Measurements from ENCODE around the gene C15orf61. TPM values are rescaled to one million over a fixed set of nuclear protein-coding genes. Genes with fewer than 3 reads are reported as not detected.

Gene C15orf61
- polyA plus RNA-seq, 4 donors: 6.5 to 8.0 (median 6.9) TPM

GRCh38 chr15:67548862-67549651 lies 28.1 kb downstream of the C15orf61 start:
- DNase-seq (ENCODE audit: low read depth in 4 of 4, low spot score in 3 of 4): no peak

- DNase-seq (ENCODE audit: low read depth in 4 of 4, low spot score in 3 of 4): no peak
These were observed 28.8 kb downstream of the C15orf61 start for GRCh38 chr15:67549736-67550135.

- DNase-seq (ENCODE audit: low read depth in 4 of 4, low spot score in 3 of 4): no peak
These were observed 29.6 kb downstream of the C15orf61 start for GRCh38 chr15:67550522-67550921.

GRCh38 chr15:67551207-67551743 lies 30.3 kb downstream of the C15orf61 start:
- no peak for DNase-seq (ENCODE audit: low read depth in 4 of 4, low spot score in 3 of 4)

- DNase-seq (ENCODE audit: low read depth in 4 of 4, low spot score in 3 of 4): no peak
These were observed 33.6 kb downstream of the C15orf61 start for GRCh38 chr15:67554580-67554979.

GRCh38 chr15:67556976-67557570 lies 36.1 kb downstream of the C15orf61 start:
- DNase-seq (ENCODE audit: low read depth in 4 of 4, low spot score in 3 of 4): no peak

DNA sequence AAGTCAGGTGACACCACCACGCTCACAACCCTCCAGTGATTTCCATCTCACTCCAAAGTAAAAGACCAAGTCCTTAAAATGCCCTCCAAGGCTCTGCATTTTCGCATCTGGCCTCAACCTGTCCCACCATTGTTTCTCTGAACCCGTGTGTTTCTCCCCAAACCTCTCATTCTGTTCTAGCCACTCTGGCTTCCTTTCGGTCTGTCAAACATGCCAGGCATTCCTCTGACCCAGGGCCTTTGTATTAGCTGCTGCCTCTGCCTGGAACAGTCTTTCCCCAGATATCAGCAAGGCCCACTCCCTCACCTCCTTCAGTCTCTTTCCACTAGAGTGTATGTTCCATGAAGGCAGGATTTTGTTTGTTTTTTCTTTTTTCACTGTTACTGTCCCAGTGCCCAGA lies 37.6 kb downstream of the C15orf61 start:
- DNase-seq (ENCODE audit: low read depth in 4 of 4, low spot score in 3 of 4): no peak

DNA sequence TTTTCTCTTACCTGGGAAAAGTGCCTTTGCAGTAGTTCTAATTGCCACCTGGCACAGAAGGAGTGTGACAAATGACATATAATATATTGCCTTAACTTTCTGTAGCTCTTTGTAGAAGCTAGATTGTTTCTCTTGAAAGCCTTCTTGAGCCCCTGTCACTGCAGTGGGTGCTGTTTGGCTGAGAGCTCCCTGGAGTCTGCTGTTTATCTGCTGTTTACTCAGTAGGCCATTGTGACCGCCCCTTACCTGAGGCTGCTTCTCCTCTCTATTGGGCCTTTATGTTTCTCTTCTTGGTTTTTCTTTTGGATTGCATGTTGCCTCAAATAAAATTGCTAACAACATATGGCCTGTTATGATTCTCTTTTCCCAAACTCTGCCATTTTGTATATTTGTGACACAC lies 38.2 kb downstream of the C15orf61 start:
- DNase-seq (ENCODE audit: low read depth in 4 of 4, low spot score in 3 of 4): no peak

DNA sequence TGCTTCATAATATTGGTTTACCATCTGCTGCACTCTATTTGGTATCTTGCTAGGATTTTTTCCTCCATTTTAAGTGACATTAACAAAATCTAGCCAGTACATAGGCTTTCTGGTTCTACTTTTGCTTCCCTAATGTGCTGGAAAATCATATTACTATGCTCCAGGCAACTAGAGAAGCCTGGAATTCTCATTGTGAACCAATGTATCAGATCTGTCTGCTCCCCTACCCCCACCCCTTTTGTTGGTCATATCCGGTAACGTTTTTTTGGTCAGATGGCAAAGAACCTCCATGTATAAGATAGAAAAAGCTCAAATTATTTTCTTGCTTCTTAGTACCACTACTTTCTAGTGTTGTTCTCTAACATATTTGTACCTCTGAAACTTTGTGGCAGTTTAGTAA lies 38.6 kb downstream of the C15orf61 start:
- no peak for DNase-seq (ENCODE audit: low read depth in 4 of 4, low spot score in 3 of 4)

GRCh38 chr15:67560320-67560719 lies 39.4 kb downstream of the C15orf61 start:
- no peak for DNase-seq (ENCODE audit: low read depth in 4 of 4, low spot score in 3 of 4)

DNA sequence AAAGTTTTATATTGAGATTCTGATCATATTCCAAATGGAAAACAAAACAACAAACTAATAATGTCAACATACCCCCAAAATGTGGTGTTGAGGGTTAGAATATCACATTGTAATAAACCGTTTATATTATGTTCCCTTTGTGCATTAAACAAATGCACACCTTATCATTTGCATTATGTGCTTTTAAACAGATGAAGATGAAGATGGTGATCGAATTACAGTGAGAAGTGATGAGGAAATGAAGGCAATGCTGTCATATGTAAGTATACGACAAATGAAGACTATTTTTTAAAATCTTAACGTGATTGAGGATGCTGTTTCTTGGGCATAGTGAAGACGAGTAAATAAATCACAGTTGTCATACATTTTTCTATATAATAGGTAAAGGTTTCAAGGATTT lies 42.2 kb downstream of the C15orf61 start:
- DNase-seq (ENCODE audit: low read depth in 4 of 4, low spot score in 3 of 4): no peak

- DNase-seq (ENCODE audit: low read depth in 4 of 4, low spot score in 3 of 4): no peak
These were observed 43.4 kb downstream of the C15orf61 start for GRCh38 chr15:67564021-67564967.

GRCh38 chr15:67564968-67565345 lies 44.0 kb downstream of the C15orf61 start:
- DNase-seq (ENCODE audit: low read depth in 4 of 4, low spot score in 3 of 4): no peak

- no peak for DNase-seq (ENCODE audit: low read depth in 4 of 4, low spot score in 3 of 4)
These were observed 48.7 kb downstream of the C15orf61 start for GRCh38 chr15:67569668-67570067.

GRCh38 chr15:67570875-67571647 lies 50.1 kb downstream of the C15orf61 start:
- no peak for DNase-seq (ENCODE audit: low read depth in 4 of 4, low spot score in 3 of 4)

DNA sequence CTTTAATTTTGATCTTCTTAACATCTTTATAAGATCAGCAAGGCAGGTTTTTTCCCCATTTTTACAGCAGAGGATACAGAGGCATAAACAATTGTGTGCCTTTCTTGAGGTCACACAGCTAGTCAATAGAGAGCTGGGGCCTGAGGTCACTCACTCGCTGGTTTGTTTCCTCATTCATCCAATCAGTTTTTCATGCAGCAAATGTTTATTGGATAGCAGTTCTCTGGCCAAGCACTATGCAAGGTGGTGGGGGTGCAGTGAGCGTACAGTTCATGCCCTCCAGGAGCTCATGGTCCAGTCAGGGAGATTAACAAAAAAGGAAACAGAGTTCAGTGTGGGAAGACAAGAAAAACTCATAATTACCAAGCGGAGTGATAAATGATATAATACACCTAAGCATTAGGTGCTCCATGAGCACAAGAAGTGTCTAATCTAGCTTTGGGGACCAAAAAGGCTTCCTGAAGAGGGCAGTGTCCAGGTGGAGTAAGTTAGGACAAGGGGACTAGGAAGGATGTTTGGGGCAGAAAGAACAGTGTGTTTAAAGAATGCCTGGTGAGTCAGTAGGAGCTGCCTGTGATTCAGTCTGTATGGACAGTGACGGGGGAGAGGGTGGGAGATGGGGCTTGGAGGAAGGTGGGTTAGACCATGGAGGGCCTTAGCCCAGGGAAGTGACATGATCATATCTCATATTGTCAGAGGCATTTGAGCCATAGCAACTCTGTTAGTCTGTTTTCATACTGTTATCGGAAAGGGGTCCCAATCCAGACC lies 50.9 kb downstream of the C15orf61 start:
- no peak for DNase-seq (ENCODE audit: low read depth in 4 of 4, low spot score in 3 of 4)

DNA sequence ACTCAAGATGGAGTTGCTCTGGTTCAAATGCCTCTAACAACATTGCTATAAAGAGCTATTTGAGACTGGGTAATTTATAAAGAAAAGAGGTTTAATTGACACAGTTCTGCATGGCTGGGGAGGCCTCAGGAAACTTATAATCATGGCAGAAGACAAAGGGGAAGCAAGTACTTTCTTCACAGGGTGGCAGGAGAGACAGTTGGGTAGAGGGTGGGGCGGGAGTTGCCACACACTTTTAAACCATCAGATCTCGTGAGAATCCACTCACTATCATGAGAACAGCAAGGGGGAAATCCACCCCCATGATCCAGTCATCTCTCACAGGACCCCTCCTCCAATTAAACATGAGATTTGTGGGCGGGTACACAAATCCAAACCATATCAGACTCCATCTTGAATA lies 52.3 kb downstream of the C15orf61 start:
- DNase-seq (ENCODE audit: low read depth in 4 of 4, low spot score in 3 of 4): no peak

DNA sequence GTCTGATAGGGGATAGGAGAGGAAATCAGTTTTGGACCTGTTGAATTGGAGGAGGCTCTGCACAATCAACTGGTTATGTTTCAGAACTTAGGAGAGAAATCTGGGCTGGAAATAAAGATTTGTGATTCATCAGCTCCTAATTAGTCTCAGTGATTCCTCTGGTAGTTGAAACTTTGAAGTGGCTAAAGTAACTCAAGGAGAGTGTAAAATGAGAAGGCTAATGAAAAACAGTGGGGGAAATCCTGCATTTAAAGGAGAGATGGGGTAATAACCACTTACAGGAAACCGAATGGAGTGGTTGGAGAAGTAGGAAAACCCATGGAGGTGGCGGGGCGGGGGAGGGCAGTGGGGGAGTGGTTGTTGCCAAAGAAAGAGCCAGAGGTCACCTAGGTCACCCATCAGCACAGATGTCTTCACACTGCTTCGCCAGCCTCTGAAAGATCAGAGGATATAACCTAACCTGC lies 54.1 kb downstream of the C15orf61 start:
- DNase-seq (ENCODE audit: low read depth in 4 of 4, low spot score in 3 of 4): no peak

DNA sequence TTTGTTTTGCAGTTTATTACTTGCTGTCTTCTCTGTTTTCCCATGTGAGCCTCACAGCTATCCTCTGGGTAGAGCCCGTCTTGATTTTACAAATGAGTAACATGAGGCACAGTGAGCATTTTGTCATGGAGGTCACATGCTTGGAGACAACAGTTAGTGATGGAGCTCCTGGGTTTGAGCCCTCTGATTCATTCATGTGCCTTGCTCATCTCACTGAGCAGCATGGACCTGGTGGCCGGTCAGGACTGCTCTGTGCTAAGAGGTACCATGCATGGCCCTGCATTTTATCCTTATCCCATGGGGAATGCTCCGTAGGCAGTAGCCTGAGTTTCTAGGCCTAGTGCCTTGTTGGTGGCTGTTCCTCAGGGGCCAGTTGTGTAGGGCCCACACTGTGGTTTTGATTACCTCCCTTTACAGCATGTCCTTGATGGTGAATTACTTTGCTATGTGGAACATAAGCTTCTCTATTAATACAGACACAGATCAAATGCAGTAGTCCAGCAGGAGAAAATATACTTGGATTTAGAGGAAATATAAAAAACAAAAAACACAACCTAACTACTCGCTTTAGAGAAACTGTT lies 57.2 kb downstream of the C15orf61 start:
- DNase-seq (ENCODE audit: low read depth in 4 of 4, low spot score in 3 of 4): no peak
